Neural cell (in vitro differentiated cells): ENCODE data around the gene COBL. TPM values are rescaled to one million over a fixed set of nuclear protein-coding genes. Genes with fewer than 3 reads are reported as not detected.

Experiments
- H2AFZ ChIP-seq: fragments of 200-600, 300-800 bp; sonication (generic), shearing (Covaris generic); 2 replicates; pipeline ENCODE4 v1.6.0; 2014; ENCODE audit warnings: low read depth, mild to moderate bottlenecking, antibody characterized with exemption, low read length, moderate library complexity
- H3F3A ChIP-seq: fragments of 200-600 bp; shearing (Covaris generic); 2 replicates; pipeline ENCODE4 v1.6.1; 2016; ENCODE audit warnings: mild to moderate bottlenecking, moderate library complexity, mixed read lengths, antibody characterized with exemption, low read length; ENCODE audit not compliant: insufficient read depth, poor library complexity, severe bottlenecking
- H3K27ac ChIP-seq: fragments of 200-600, 300-800 bp; sonication (generic), shearing (Covaris generic); 2 replicates; pipeline ENCODE4 v1.5.1; 2014; ENCODE audit warnings: mild to moderate bottlenecking, low read length, moderate library complexity
- H3K27me3 ChIP-seq: fragments of 300-800, 200-600 bp; sonication (generic), shearing (Covaris generic); 2 replicates; pipeline ENCODE4 v1.6.0; 2014; ENCODE audit warnings: mild to moderate bottlenecking, low read depth, low read length, moderate library complexity; ENCODE audit not compliant: insufficient read depth
- H3K36me3 ChIP-seq: fragments of 300-800, 200-600 bp; sonication (generic), shearing (Covaris generic); 2 replicates; pipeline ENCODE4 v1.5.1; 2014; ENCODE audit warnings: mild to moderate bottlenecking, antibody characterized with exemption, low read length, moderate library complexity; ENCODE audit not compliant: insufficient read depth
- H3K4me2 ChIP-seq: fragments of 300-800, 200-600 bp; sonication (generic), shearing (Covaris generic); 2 replicates; pipeline ENCODE4 v1.6.0; 2014; ENCODE audit warnings: mild to moderate bottlenecking, low read length
- H3K4me3 ChIP-seq: fragments of 300-800, 200-600 bp; sonication (generic), shearing (Covaris generic); 2 replicates; pipeline ENCODE4 v1.5.1; 2014; ENCODE audit warnings: mild to moderate bottlenecking, low read length, moderate library complexity
- H3K79me2 ChIP-seq: fragments of 200-600 bp; shearing (Covaris generic); replicated peaks from 2 replicates; pipeline ENCODE4 v1.6.0; 2014; ENCODE audit warnings: mild to moderate bottlenecking, low read length, moderate library complexity; ENCODE audit not compliant: insufficient read depth
- H3K9ac ChIP-seq: fragments of 300-800, 200-600 bp; sonication (generic), shearing (Covaris generic); 2 replicates; pipeline ENCODE4 v1.6.1; 2016; ENCODE audit warnings: mild to moderate bottlenecking, low read length, mixed read lengths
- H3K9me2 ChIP-seq: fragments of 200-600 bp; shearing (Covaris generic); 2 replicates; pipeline ENCODE4 v1.6.1; 2016; ENCODE audit warnings: mild to moderate bottlenecking, low read length, mixed read lengths; ENCODE audit not compliant: insufficient read depth
- H3K9me3 ChIP-seq: fragments of 200-600, 300-800 bp; sonication (generic), shearing (Covaris generic); 2 replicates; pipeline ENCODE4 v1.6.1; 2016; ENCODE audit warnings: mild to moderate bottlenecking, mixed run types, low read length, moderate library complexity, mixed read lengths
- H4K20me1 ChIP-seq: fragments of 200-600 bp; shearing (Covaris generic); 2 replicates; pipeline ENCODE4 v1.6.1; 2016; ENCODE audit warnings: mild to moderate bottlenecking, mixed run types; ENCODE audit not compliant: insufficient read depth
- EP300 ChIP-seq: fragments of 450-650 bp; conservative IDR thresholded peaks from 2 replicates; pipeline ENCODE4 v1.6.1; 2014; ENCODE audit warnings: antibody characterized with exemption, mild to moderate bottlenecking, moderate library complexity; ENCODE audit not compliant: poor library complexity, severe bottlenecking
- EZH2 ChIP-seq: fragments of 200-600, 300-800 bp; shearing (Covaris generic), sonication (generic); IDR thresholded peaks from 2 replicates; pipeline ENCODE4 v1.6.1; 2014; ENCODE audit warnings: antibody characterized with exemption, low read length, borderline replicate concordance, mild to moderate bottlenecking; ENCODE audit not compliant: insufficient read depth, poor library complexity, severe bottlenecking
- MXI1 ChIP-seq: fragments of 450-650 bp; conservative IDR thresholded peaks from 2 replicates; pipeline ENCODE4 v1.6.1; 2014; ENCODE audit warnings: antibody characterized with exemption, mild to moderate bottlenecking; ENCODE audit not compliant: poor library complexity, severe bottlenecking
- POLR2AphosphoS5 ChIP-seq: IDR thresholded peaks from 2 replicates; pipeline ENCODE4 v1.6.1; 2012
- RAD21 ChIP-seq: fragments of 450-650 bp; conservative IDR thresholded peaks from 2 replicates; pipeline ENCODE4 v1.6.1; 2014; ENCODE audit warnings: antibody characterized with exemption, mild to moderate bottlenecking, moderate library complexity
- REST ChIP-seq: IDR thresholded peaks from 2 replicates; pipeline ENCODE4 v1.6.1; 2012; ENCODE audit warnings: borderline replicate concordance
- SMC3 ChIP-seq: fragments of 450-650 bp; conservative IDR thresholded peaks from 2 replicates; pipeline ENCODE4 v1.6.1; 2014; ENCODE audit warnings: antibody characterized with exemption, mild to moderate bottlenecking, moderate library complexity; ENCODE audit not compliant: poor library complexity
- TAF1 ChIP-seq: IDR thresholded peaks from 2 replicates; pipeline ENCODE4 v1.6.1; 2012; ENCODE audit warnings: low read depth
- polyA plus RNA-seq: library from polyadenylated mRNA; depleted of rRNA; stranded (reverse); fragments of >200 nt; gene quantifications from 2 replicates; pipeline ENCODE4 v1.2.3, GENCODE V29; 2014
- TF ChIP-seq, protein P1 (sequence below): fragments of 450-650 bp; IDR thresholded peaks from 2 replicates; pipeline ENCODE4 v1.5.1; 2014; ENCODE audit warnings: antibody characterized with exemption, mild to moderate bottlenecking, moderate library complexity; ENCODE audit not compliant: poor library complexity, severe bottlenecking

COBL gene
- polyA plus RNA-seq, 1 donor from 2014 or later: 0.12 TPM

DNA sequence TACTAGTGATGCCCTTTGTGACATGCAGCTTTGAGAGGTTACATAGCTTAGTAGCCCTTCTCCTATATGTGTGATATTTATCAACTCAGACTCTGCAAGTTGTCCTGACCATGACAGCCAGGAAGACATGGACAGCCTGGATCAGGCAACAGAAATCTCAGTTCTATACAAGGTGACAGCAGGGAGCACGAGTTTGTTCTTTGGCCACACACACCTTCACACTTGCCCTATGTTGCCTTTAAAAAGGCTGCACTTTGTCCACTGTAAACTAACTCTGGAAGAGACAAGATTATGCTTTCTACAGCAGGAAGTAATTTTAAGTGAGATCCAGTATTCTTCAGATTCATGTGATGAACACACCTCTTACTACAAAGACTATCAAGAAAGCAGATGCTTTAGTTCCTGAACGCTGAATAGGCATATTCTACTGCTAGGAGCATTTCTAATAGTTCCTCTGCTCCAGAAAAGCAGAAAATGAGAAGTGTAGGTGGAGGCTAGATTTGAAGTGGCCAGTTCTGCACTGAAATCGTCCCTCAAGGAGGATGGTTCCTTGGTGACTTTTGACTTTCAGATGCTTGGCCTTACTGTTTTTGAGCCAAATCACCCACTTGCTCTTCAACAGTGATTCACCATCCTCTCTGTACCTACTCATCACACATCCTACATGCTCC is 239.2 kb downstream of the COBL start:
- no peak for TF ChIP-seq MXI1
- no peak for TF ChIP-seq SMC3
- TF ChIP-seq, protein P1, sequence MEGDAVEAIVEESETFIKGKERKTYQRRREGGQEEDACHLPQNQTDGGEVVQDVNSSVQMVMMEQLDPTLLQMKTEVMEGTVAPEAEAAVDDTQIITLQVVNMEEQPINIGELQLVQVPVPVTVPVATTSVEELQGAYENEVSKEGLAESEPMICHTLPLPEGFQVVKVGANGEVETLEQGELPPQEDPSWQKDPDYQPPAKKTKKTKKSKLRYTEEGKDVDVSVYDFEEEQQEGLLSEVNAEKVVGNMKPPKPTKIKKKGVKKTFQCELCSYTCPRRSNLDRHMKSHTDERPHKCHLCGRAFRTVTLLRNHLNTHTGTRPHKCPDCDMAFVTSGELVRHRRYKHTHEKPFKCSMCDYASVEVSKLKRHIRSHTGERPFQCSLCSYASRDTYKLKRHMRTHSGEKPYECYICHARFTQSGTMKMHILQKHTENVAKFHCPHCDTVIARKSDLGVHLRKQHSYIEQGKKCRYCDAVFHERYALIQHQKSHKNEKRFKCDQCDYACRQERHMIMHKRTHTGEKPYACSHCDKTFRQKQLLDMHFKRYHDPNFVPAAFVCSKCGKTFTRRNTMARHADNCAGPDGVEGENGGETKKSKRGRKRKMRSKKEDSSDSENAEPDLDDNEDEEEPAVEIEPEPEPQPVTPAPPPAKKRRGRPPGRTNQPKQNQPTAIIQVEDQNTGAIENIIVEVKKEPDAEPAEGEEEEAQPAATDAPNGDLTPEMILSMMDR: no peak
- TF ChIP-seq EP300: no peak
- no peak for TF ChIP-seq POLR2AphosphoS5
- TF ChIP-seq TAF1: no peak
- no peak for TF ChIP-seq REST
- no peak for TF ChIP-seq RAD21
- no peaks in the 10 kb centered on the region for H3K79me2 ChIP-seq
- no peak overlapping the region for H2AFZ ChIP-seq
- H4K20me1 ChIP-seq: no peaks in the 10 kb centered on the region
- H3K9me3 ChIP-seq: no peaks in the 10 kb centered on the region
- H3K27me3 ChIP-seq: no peaks in the 10 kb centered on the region
- H3F3A ChIP-seq: no peaks in the 10 kb centered on the region
- H3K4me2 ChIP-seq: no peak overlapping the region
- no peaks in the 10 kb centered on the region for H3K36me3 ChIP-seq
- H3K9me2 ChIP-seq: no peaks in the 10 kb centered on the region
- no peak overlapping the region for H3K4me3 ChIP-seq
- H3K9ac ChIP-seq: no peak overlapping the region
- H3K27ac ChIP-seq: no peak overlapping the region

DNA sequence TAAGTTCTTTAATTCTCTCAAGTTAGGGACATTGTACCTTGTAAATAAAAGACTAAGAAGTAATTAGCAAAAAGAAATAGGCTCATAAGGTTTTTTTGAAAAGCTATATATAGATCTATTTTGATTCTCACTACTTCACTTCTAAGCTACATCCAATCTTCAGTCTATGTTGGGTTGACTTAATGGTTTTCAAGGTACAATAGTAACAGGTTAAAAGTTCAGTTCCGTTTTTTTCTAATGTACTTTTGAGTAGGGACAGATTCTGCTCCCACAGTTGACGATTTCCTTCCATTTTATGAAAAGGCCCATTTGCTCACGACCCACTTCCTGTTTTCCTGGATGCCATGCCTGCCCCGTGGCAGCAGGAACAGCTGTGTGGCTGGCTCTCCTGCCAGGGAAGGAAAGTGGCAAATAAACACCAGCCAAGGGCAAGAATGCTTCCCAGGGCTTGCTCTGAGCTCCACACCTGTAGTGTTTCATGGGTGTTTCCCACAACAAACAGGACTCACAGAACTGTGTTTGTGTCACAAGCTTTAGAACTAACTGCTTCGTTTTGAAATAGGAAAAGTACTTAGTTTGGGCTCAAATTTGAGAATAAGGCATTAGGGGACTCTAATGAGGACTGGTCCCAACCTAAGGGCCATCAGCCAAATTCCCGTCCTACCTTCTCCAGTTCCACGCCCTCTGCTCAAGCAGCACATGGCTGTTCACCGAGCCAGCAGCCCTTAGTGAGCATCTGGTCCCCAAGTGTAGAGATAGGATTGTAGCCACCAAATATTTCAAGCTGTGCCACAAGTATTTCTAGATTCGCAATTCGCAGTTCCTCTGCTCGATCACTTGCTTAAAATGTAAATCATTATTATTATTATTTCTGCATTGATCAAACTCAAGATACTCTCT is 240.7 kb downstream of the COBL start:
- no peaks in the 10 kb centered on the region for H4K20me1 ChIP-seq
- no peak overlapping the region for H3K27ac ChIP-seq
- H3F3A ChIP-seq: no peaks in the 10 kb centered on the region
- H3K4me3 ChIP-seq: no peak overlapping the region
- H3K9me2 ChIP-seq: no peaks in the 10 kb centered on the region
- no peak overlapping the region for H3K4me2 ChIP-seq
- H2AFZ ChIP-seq: no peak overlapping the region
- no peak overlapping the region for H3K9ac ChIP-seq
- TF ChIP-seq REST (no peak), MXI1 (no peak), EZH2 (no peak), POLR2AphosphoS5 (no peak), RAD21 (no peak), SMC3 (no peak), EP300 (no peak), TAF1 (no peak)
- TF ChIP-seq, protein P1: no peak
- no peaks in the 10 kb centered on the region for H3K36me3 ChIP-seq
- H3K27me3 ChIP-seq: no peaks in the 10 kb centered on the region
- H3K79me2 ChIP-seq: no peaks in the 10 kb centered on the region
- H3K9me3 ChIP-seq: no peaks in the 10 kb centered on the region
